H1 (cell line): ENCODE data around the gene KIAA0513. TPM values are rescaled to one million over a fixed set of nuclear protein-coding genes. Genes with fewer than 3 reads are reported as not detected.

Experiments used
- CTCF ChIA-PET: fragments of 300-600 bp; sonication (Branson Sonifier 250); formaldehyde crosslinking; loops from one replicate; lab custom pipeline; 2021; ENCODE audit not compliant: partially characterized antibody; lab: Charles Lee
- POLR2A ChIA-PET: fragments of 300-600 bp; sonication (Branson Sonifier 250); formaldehyde crosslinking; loops from one replicate; lab custom pipeline; 2021; ENCODE audit warnings: inconsistent platforms; ENCODE audit not compliant: partially characterized antibody; lab: Charles Lee
- DNase-seq, 2 experiments: peaks; one replicate each; pipeline versions ENCODE4 v3.0.0 to v3.0.0-alpha.2; 2010 to 2022; ENCODE audit warnings: low spot score in 2 of 2, low read depth in 1 of 2, mixed read lengths in 1 of 2
- FAIRE-seq: peaks from 2 replicates; lab custom pipeline; 2011; peaks lifted over from hg19 to GRCh38; lab: Jason Lieb, UNC
- H2AFZ ChIP-seq: 2 replicates; pipeline ENCODE4 v1.8.1; 2012; ENCODE audit warnings: low read length, inconsistent platforms
- H2AK5ac ChIP-seq: 2 replicates; pipeline ENCODE4 v1.6.1; 2013; ENCODE audit warnings: low read depth, low read length
- H2BK120ac ChIP-seq: replicated peaks from 2 replicates; pipeline ENCODE3; 2013; ENCODE audit warnings: low read depth, low read length, inconsistent platforms
- H2BK12ac ChIP-seq: 2 replicates; pipeline ENCODE4 v1.6.1; 2013; ENCODE audit warnings: low read depth, low read length
- H2BK15ac ChIP-seq: 2 replicates; pipeline ENCODE4 v1.6.1; 2013; ENCODE audit warnings: low read length
- H2BK20ac ChIP-seq: 2 replicates; pipeline ENCODE4 v1.6.1; 2013; ENCODE audit warnings: low read length
- H2BK5ac ChIP-seq: 2 replicates; pipeline ENCODE4 v1.6.1; 2013; ENCODE audit warnings: low read depth, low read length
- H3K14ac ChIP-seq: 2 replicates; pipeline ENCODE4 v1.6.1; 2013; ENCODE audit warnings: inconsistent platforms; ENCODE audit not compliant: insufficient read length
- H3K18ac ChIP-seq: 2 replicates; pipeline ENCODE4 v1.6.1; 2013; ENCODE audit warnings: low read length; ENCODE audit errors: extremely low read depth
- H3K23ac ChIP-seq: 2 replicates; pipeline ENCODE4 v1.6.1; 2013; ENCODE audit warnings: inconsistent platforms; ENCODE audit not compliant: insufficient read length
- H3K23me2 ChIP-seq: 2 replicates; pipeline ENCODE4 v1.6.1; 2013; ENCODE audit warnings: low read depth, low read length
- H3K27ac ChIP-seq: 2 replicates; pipeline ENCODE4 v1.6.1; 2011; ENCODE audit warnings: low read depth, low read length, inconsistent platforms
- H3K27me3 ChIP-seq, 4 experiments: replicated peaks in 1 of 4; 1 replicate in 1 of 4; 2 replicates in 3 of 4; pipeline versions ENCODE4 v1.6.1 to v1.8.1; 2011 to 2013; ENCODE audit warnings: low read length in 3 of 4, mild to moderate bottlenecking in 3 of 4, inconsistent platforms in 2 of 4, mixed read lengths in 2 of 4, moderate library complexity in 1 of 4; ENCODE audit not compliant: control insufficient read depth in 3 of 4, insufficient read depth in 3 of 4; ENCODE audit errors: extremely low read depth in 1 of 4
- H3K36me3 ChIP-seq, 4 experiments: 2 replicates each; pipeline versions ENCODE4 v1.6.1 to v1.8.1; 2011 to 2013; ENCODE audit warnings: mild to moderate bottlenecking in 4 of 4, low read length in 3 of 4, moderate library complexity in 2 of 4, control low read depth in 1 of 4, inconsistent platforms in 1 of 4; ENCODE audit not compliant: insufficient read depth in 4 of 4, control insufficient read depth in 2 of 4
- H3K4ac ChIP-seq: replicated peaks from 2 replicates; pipeline ENCODE3; 2013; ENCODE audit warnings: low read length, low read depth, mixed read lengths, inconsistent platforms; ENCODE audit not compliant: insufficient read length
- H3K4me1 ChIP-seq, 4 experiments: replicated peaks in 1 of 4; 1 replicate in 1 of 4; 2 replicates in 3 of 4; pipeline versions ENCODE4 v1.6.1 to v1.8.1; 2011 to 2013; ENCODE audit warnings: low read length in 3 of 4, inconsistent platforms in 2 of 4, mixed read lengths in 1 of 4; ENCODE audit not compliant: insufficient read depth in 4 of 4, control insufficient read depth in 3 of 4
- H3K4me2 ChIP-seq, 2 experiments: 2 replicates each; pipeline versions ENCODE4 v1.6.1 to v1.8.1; 2011 to 2013; ENCODE audit warnings: low read depth in 2 of 2, low read length in 2 of 2, control low read depth in 1 of 2, inconsistent platforms in 1 of 2, mild to moderate bottlenecking in 1 of 2; ENCODE audit not compliant: insufficient read depth in 1 of 2
- H3K4me3 ChIP-seq, 4 experiments: fragments of 200-600, 300-600 bp in 1 of 4; sonication (generic), shearing (Covaris generic), sonication (Bioruptor Twin) in 1 of 4; 2 replicates each; pipeline versions ENCODE4 v1.5.1 to v1.8.1; 2011 to 2016; ENCODE audit warnings: low read length in 4 of 4, low read depth in 3 of 4, control low read depth in 2 of 4, inconsistent platforms in 2 of 4, mild to moderate bottlenecking in 2 of 4, mixed read lengths in 1 of 4, moderate library complexity in 1 of 4; ENCODE audit not compliant: insufficient read depth in 2 of 4; ENCODE audit errors: extremely low read depth in 1 of 4
- H3K56ac ChIP-seq: replicated peaks from 2 replicates; pipeline ENCODE3; 2013; ENCODE audit warnings: low read depth, mild to moderate bottlenecking, mixed read lengths, low read length, inconsistent platforms; ENCODE audit not compliant: insufficient read length
- H3K79me1 ChIP-seq: 2 replicates; pipeline ENCODE4 v1.6.1; 2013; ENCODE audit warnings: low read depth, low read length, control low read depth
- H3K79me2 ChIP-seq, 2 experiments: 2 replicates each; pipeline versions ENCODE4 v1.6.1 to v1.8.1; 2012 to 2013; ENCODE audit warnings: low read length in 2 of 2, mild to moderate bottlenecking in 2 of 2, inconsistent platforms in 1 of 2; ENCODE audit not compliant: insufficient read depth in 2 of 2, control insufficient read depth in 1 of 2
- H3K9ac ChIP-seq, 4 experiments: replicated peaks in 1 of 4; 1 replicate in 1 of 4; 2 replicates in 3 of 4; pipeline versions ENCODE4 v1.6.1 to v1.8.1; 2011 to 2013; ENCODE audit warnings: low read depth in 3 of 4, low read length in 3 of 4, control low read depth in 2 of 4, mild to moderate bottlenecking in 2 of 4, moderate library complexity in 2 of 4, inconsistent platforms in 1 of 4; ENCODE audit errors: extremely low read depth in 1 of 4
- H3K9me3 ChIP-seq, 2 experiments: 2 replicates each; pipeline versions ENCODE4 v1.6.1 to v1.8.1; 2012 to 2013; ENCODE audit warnings: mild to moderate bottlenecking in 2 of 2, moderate library complexity in 2 of 2, control low read depth in 1 of 2, inconsistent platforms in 1 of 2, low read depth in 1 of 2, low read length in 1 of 2, mixed read lengths in 1 of 2; ENCODE audit not compliant: insufficient read depth in 2 of 2
- H4K20me1 ChIP-seq, 2 experiments: replicated peaks in 1 of 2; 2 replicates each; pipeline versions ENCODE3 to v1.8.1; 2011 to 2013; ENCODE audit warnings: inconsistent platforms in 2 of 2, low read length in 2 of 2, mild to moderate bottlenecking in 1 of 2; ENCODE audit not compliant: insufficient read depth in 2 of 2, control insufficient read depth in 1 of 2
- H4K5ac ChIP-seq: 2 replicates; pipeline ENCODE4 v1.6.1; 2013; ENCODE audit warnings: low read length, low read depth, mixed read lengths, inconsistent platforms; ENCODE audit not compliant: insufficient read length
- H4K8ac ChIP-seq: 2 replicates; pipeline ENCODE4 v1.8.0; 2013; ENCODE audit warnings: mild to moderate bottlenecking, moderate library complexity, low read length, inconsistent platforms; ENCODE audit not compliant: insufficient read depth; ENCODE audit errors: extremely low read depth
- H4K91ac ChIP-seq: replicated peaks from 2 replicates; pipeline ENCODE3; 2013; ENCODE audit warnings: low read length, mixed read lengths, inconsistent platforms; ENCODE audit not compliant: insufficient read length
- CBX5 ChIP-seq: fragments of 300-800, 300-1000 bp; sonication (generic); IDR thresholded peaks from 2 replicates; pipeline ENCODE4 v1.7.1; 2016; ENCODE audit warnings: antibody characterized with exemption, low read length, low read depth
- CHD1 ChIP-seq: IDR thresholded peaks from 2 replicates; pipeline ENCODE4 v1.6.1; 2012; ENCODE audit warnings: low read depth, low read length, improper control_type of control experiment
- CHD2 ChIP-seq: IDR thresholded peaks from 2 replicates; pipeline ENCODE4 v1.6.1; 2012; ENCODE audit warnings: low read length, improper control_type of control experiment
- MAFK ChIP-seq: IDR thresholded peaks from 2 replicates; pipeline ENCODE4 v1.6.1; 2012; ENCODE audit warnings: low read depth, mild to moderate bottlenecking, improper control_type of control experiment, low read length
- RFX5 ChIP-seq: IDR thresholded peaks from 2 replicates; pipeline ENCODE4 v1.6.1; 2011; ENCODE audit warnings: low read depth, low read length, improper control_type of control experiment, borderline replicate concordance
- SIN3A ChIP-seq, 2 experiments: IDR thresholded peaks in 1 of 2; conservative IDR thresholded peaks in 1 of 2; 2 replicates each; pipeline ENCODE4 v1.6.1; 2011 to 2012; ENCODE audit warnings: low read length in 2 of 2, improper control_type of control experiment in 1 of 2, low read depth in 1 of 2, mild to moderate bottlenecking in 1 of 2
- SIRT6 ChIP-seq: IDR thresholded peaks from one replicate; pipeline ENCODE4 v1.7.1; 2012; ENCODE audit warnings: low read length, inconsistent platforms
- TAF7 ChIP-seq: optimal IDR thresholded peaks from 2 replicates; pipeline ENCODE3; 2011; ENCODE audit warnings: low read depth, mild to moderate bottlenecking, inconsistent platforms, low read length, moderate library complexity, borderline replicate concordance
- ZNF274 ChIP-seq: IDR thresholded peaks from 2 replicates; pipeline ENCODE4 v1.7.0; 2012; ENCODE audit warnings: low read length, borderline replicate concordance; ENCODE audit errors: extremely low read depth
- WGBS, 2 experiments: shearing (Covaris generic) in 1 of 2; methylation state at CpG; one replicate each; pipeline versions ENCODE4 v1.1.6 to v1.1.7; 2013 to 2015; ENCODE audit warnings: low lambda C conversion rate in 2 of 2, mixed read lengths in 2 of 2, inconsistent platforms in 1 of 2, low coverage in 1 of 2, missing lambda C conversion rate in 1 of 2; ENCODE audit not compliant: insufficient replicate concordance in 2 of 2, insufficient coverage in 1 of 2, insufficient read length in 1 of 2; ENCODE audit errors: extremely low coverage in 1 of 2, missing lambda C conversion rate in 1 of 2; 5-methylcytosine and 5-hydroxymethylcytosine counted together
- polyA plus RNA-seq, 7 experiments: library from polyadenylated mRNA; depleted of rRNA in 3 of 7; stranded (reverse) in 5 of 7; unstranded in 2 of 7; fragments of >200 nt in 5 of 7; fragments of 200-250 nt in 2 of 7; gene quantifications; 1 replicate in 5 of 7; 2 replicates in 1 of 7; 4 replicates in 1 of 7; pipeline versions ENCODE4 v1.2.1 to v1.2.3, GENCODE V29; 2011 to 2013; ENCODE audit warnings: missing spikeins in 2 of 7, mixed read lengths in 2 of 7
- total RNA-seq: library from RNA; stranded (reverse); fragmentation: NEBNext Ultra II Directional; extraction: Animal tissue kit (Norgen Biotek cat#: 25700); gene quantifications from 2 replicates; pipeline ENCODE4 v1.2.1, GENCODE V29; 2021

KIAA0513 gene
- total and polyA plus RNA-seq, 2 of the 8 experiments (the other 6 are each of a cell fraction or from before 2014, with no cell fraction given) = 2.1 to 6.1 TPM

DNA sequence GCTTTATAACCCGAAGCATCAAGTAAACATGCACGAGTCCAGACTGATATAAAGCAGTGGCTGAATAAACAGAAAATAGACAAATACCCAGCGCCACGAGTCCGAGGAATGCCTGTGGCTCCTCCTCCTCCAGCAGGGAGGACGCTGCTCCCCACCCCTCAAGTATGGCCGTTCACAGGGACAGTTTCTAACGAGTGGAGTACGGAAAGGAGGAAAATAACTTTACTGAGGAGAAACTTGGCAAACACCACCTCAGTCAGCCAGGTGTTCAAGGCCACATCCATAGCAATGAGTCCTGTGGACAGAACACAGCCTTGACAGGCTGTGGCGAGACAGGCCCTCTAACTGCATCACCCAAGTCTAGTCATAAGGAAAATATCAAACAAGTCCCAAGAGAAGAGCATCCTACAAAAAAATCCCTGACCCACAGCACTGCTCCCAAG lies 25.5 kb upstream of the KIAA0513 start:
- H3K27ac ChIP-seq = no peak overlapping the region
- no peak overlapping the region for H3K18ac ChIP-seq
- no peaks in the 10 kb centered on the region for H3K23me2 ChIP-seq
- FAIRE-seq (no peak), DNase-seq (no peak)
- peaks cover 0 to 17% (median 5%) of the 10 kb centered on the region in 4 experiments; a peak in 6 of 7 replicates for H3K4me1 ChIP-seq
- no peaks in the 10 kb centered on the region for H3K9me3 ChIP-seq
- H3K56ac ChIP-seq = no peak overlapping the region
- no peak overlapping the region for H3K4ac ChIP-seq
- no peak overlapping the region for H4K8ac ChIP-seq
- no peak overlapping the region for H3K9ac ChIP-seq
- peaks cover 18% of the 10 kb centered on the region; the same call in 1 of the 2 replicates for H3K79me1 ChIP-seq
- H4K20me1 ChIP-seq = peaks cover 9 to 26% of the 10 kb centered on the region in 2 experiments
- H3K23ac ChIP-seq = no peak overlapping the region
- CTCF ChIA-PET = interaction anchor here (0.9 to 1.6 kb wide), 2 partner anchors 9 to 31 kb away, joined by 3 read pairs; no protein-coding TSS in a partner anchor
- no peak for TF ChIP-seq CHD2
- TF ChIP-seq MAFK = no peak
- TF ChIP-seq SIN3A (conservative IDR thresholded peaks at IDR 0.05 in 1 of 2, IDR thresholded peaks at IDR 0.05 in 1 of 2; ENCODE audit: low read depth in 1 of 2, low read length in 2 of 2) = no peak
- no peak for TF ChIP-seq RFX5
- TF ChIP-seq CHD1 = no peak
- no peak for TF ChIP-seq SIRT6
- no peak for TF ChIP-seq ZNF274
- TF ChIP-seq CBX5 = no peak
- TF ChIP-seq TAF7 = no peak
- no peak overlapping the region for H2BK12ac ChIP-seq
- peaks cover 3 to 75% of the 10 kb centered on the region in 2 experiments; a peak in 3 of 4 replicates for H3K79me2 ChIP-seq
- H4K91ac ChIP-seq = no peak overlapping the region
- POLR2A ChIA-PET = interaction anchor here (2.7 kb wide), 1 partner anchor 9 kb away, joined by 12 read pairs; the partner anchor contains the start of gene ZDHHC7
- H2AK5ac ChIP-seq = peak overlapping the region; percentile 82; the same call in 1 of the 2 replicates
- H3K4me2 ChIP-seq = peak overlapping the region in 1 of 2 experiments; percentile 3; a peak in 1 of 4 replicates
- no peak overlapping the region for H2AFZ ChIP-seq
- H2BK120ac ChIP-seq = no peak overlapping the region
- no peaks in the 10 kb centered on the region for H3K27me3 ChIP-seq
- no peaks in the 10 kb centered on the region for H3K36me3 ChIP-seq
- no peak overlapping the region for H2BK15ac ChIP-seq
- no peak overlapping the region for H2BK20ac ChIP-seq
- H2BK5ac ChIP-seq = no peak overlapping the region
- 80% methylated on average over 10 of the region's 10 CpGs; no CpG with 5 or more reads in 1 of the 2 experiments for WGBS, 2 experiments
- H3K14ac ChIP-seq = no peak overlapping the region
- no peak overlapping the region for H4K5ac ChIP-seq
- no peak overlapping the region for H3K4me3 ChIP-seq
